CD4-positive, alpha-beta T cell treated with Interleukin-12 subunit alpha and Interleukin-12 subunit beta, for 1 hour (primary cell): ENCODE results near the gene PHLDA2.
A peak's percentile ranks its signal among the peaks of the same experiment; 100 is the strongest.
"Not testable (repeated sequence)": the region's sequence is repeated elsewhere in the genome, so short reads cannot be mapped to it uniquely, and the experiment has no call there.

Experiments
- DNase-seq: peaks from one replicate; pipeline ENCODE4 v3.0.0-alpha.2; 2020

PHLDA2 gene

DNA sequence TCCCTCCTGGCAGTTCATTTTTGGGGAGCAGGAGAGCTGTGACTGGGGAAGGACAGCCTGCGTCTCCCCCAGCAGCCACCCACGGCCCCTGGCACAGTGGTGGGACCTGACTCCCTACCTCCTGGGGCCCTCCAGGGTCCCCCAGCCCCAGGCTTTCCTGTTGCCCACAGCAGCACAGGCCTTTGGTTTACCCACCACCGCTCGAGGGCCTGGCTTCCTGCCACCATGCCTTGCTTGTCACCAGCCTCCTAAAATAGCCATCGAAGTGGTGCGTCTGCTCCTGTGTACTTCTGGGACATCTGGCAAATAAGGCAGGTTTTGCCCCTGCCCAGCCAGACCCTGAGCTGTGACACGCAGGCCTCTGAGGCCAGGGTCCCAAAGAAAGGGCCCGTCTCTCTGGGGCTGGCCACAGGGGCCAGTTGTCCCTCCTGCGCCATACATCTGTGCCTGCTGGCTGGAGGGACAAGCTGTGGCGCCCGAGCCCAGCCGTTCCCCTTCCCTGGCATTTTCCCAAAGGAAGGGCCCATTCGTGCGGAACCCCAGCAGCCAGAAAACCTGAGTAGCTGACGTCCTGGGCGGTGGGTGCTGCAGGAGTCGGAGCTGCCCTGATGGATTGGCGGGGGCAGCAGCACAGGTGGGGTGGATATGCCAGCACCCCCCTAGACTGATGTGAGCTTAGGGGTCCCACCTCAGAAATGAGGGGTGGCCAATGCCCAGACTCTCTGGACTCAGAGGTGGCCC, 14.6 kb downstream of the PHLDA2 start:
- DNase-seq, result no peak

DNA sequence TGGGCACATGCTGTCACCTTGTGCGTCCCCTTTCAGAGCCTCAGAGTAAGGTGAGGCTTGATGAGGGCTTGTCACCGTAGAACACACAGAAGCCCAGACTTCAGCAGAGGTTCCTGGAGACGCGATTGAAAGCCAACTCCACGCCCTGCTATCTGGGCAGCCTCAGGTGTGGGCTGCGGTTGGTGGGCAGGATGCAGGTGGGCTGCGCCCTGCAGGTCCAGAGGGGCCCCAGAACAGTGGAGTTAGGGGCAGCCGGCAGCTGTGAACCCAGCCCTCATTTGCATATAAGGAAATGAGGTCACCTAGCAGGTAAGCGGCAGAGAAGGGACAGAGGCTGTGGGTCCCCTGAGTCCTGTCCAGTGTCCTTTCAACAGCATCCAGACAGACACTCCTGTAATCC, 15.4 kb downstream of the PHLDA2 start:
- DNase-seq, result no peak

DNA sequence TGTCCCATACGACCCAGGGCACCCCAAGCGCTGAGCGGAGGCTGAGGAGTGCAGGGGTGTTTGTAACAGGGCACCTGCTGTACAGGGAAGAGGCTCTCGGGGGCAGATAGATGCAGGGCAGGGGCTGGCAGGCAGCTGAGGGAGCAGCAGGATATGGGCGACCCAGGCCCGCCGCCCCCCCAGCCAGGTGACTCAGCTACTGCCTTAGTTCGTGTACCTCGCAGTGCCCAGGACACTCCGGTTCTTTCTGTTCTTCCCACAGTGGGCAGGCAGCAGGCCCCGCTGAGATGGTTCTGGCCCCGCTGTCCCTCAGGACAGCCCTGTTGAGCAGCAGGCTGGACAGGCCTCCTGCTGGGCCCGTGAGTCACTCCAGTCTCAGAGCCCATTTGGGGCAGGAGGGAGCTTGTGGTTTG, 16.2 kb downstream of the PHLDA2 start:
- DNase-seq, result no peak

DNA sequence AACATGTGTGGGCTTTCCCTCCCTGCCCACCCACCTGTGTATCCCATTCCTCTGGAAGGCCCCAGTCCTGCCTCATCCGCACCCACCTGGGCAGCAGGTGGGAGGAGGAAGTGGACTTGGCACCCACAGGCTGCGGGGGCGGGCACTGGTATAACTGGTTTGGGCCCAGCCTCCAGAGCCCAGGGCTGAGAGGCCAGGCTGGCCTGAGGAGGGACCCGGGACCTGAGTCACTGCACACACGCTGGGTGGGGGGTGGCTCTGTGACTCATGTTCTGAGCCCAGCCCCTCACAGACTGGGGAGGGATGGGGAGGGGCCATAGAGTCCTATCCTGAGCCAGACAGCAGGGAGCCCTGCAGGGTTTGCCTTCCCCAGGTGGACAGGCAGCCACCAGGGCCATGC, 16.7 kb downstream of the PHLDA2 start:
- no peak for DNase-seq

DNA sequence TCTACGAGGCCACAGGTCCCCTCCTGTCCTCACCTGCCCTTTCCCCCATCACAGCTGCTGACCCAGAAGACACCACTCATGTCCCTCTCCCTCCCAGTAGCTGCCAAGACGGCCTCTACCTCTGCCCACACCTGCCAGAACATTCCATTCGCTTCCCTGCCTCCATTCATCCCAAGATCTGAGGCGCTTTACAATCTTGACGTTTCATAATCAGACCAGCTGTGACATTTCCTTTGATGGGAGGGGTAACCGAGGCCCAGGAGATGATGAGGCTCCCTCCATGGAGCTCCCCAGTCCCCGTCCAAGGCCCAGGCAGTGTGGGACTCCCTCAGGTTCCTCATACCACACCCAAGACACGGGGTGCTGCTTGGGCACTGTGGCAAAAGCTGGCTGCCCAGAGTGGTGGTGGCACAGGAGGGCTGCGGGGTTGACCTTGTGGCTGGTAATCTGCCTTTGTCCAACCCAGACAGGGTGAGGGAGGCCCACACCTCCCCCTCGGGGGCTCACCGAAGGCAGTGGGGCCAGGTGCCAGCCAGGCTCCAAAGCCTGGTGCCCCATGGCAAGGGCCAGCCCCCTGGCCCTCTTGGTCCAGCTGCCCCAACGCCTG, 17.3 kb downstream of the PHLDA2 start:
- DNase-seq, result no peak

DNA sequence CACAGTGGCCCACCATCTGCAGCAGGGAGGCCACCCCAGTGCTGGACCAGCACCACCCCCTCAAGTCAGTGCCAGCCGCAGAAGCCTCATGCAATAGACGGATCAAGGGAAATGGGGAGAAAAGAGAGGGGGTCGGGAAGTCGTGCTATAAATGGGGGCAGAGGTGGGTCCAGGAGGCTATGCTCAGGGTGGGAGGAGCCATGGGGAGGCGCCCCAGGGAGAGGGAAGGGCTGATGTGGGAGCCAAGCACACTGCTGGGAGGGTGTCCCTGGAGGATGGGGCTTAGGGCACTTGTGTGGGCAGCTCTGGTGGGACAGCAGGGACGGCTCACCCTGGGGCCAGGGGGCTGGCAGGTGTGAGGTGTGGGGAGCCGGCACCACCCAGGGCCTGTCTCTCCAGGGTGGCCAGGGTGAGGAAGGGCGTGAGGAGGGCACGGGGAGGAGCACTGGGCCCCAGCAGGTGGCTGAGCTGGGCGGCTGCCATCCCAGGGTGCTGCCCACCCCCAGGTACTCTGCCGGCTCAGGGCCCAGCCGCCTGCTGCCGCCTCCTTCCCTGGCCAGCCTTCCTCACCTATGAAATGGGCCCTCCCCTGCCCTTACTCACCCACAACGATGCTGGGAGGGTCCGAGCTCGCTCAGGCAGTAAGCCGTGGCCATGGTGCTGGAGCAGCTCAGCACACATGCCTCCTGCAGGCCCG, 18.0 kb downstream of the PHLDA2 start:
- DNase-seq, result no peak

DNA sequence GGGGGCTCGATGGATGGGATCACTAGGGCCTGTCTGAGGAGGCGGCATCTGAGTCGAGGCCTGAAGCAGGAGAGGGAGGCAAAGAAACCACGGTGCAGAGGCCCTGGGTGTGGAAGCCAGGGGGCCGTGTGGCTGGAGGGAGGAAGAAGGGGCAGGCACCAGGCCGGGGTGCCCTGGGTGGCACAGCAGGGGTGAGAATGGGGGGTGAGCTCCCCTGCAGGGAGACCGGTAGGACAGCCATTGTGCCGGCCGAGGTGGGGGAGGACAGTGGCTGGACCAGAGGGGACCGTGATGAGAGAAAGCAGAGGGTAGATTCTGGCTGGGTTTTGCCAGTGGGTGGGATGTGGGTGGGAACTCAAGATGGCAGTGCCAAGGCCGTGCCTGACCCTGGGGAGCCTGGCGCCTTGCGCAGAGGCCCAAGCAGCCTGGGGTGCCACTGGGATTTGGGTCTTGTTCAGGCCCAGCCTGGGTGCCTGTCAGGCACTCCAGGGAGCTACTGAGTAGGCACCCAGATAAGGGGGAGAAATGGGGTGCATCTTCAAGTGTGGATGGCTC, 18.7 kb downstream of the PHLDA2 start:
- DNase-seq, result no peak

DNA sequence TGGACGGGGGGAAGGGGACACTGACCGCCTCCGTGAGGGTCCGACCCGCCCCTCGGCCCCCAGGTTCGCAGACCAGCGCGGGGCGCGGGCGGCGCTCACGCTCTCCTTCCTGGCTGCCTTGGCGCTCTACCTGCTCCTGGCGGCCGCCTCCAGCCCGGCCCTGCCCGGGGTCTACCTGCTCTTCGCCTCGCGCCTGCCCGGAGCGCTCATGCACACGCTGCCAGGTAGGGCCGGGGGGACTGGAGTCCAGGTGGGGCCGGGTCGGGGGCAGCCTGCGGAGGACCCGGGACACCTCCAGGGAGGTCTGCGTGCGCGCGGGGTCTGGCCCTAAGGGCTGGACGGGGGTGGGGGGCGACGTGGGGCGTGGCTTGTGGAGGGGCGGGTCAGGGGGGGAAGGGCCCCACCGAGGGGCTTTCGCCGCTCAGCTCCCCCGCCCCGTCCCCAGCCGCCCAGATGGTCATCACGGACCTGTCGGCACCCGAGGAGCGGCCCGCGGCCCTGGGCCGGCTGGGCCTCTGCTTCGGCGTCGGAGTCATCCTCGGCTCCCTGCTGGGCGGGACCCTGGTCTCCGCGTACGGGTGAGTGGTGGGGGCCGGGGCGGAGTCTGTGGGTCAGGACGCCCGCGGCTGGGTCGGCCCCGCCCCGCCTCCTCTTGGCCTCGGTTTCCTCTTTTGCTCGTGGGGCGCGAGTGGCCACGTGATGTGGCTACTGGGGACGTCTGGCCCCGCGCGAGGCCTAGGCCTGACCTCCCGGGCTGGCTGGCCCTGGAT, 19.9 kb downstream of the PHLDA2 start:
- no peak for DNase-seq

DNA sequence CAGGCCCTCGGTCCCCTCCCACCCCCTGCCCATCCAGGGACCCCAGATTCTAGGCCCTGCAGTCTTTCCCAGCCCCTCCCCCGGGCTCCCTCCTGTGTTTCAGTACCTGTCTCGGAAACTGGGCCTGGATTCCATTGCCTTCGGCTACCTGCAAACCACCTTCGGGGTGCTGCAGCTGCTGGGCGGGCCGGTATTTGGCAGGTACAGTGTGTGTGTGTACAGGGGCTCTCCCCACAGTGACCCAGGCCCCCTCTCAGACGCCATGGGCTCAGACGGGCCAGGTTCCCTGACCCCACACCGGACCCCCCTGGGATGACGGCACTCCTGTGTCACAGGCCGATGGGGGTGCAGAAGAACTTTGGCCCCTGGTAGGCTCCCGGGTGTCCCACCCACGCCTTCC, 21.1 kb downstream of the PHLDA2 start:
- DNase-seq, result no peak

DNA sequence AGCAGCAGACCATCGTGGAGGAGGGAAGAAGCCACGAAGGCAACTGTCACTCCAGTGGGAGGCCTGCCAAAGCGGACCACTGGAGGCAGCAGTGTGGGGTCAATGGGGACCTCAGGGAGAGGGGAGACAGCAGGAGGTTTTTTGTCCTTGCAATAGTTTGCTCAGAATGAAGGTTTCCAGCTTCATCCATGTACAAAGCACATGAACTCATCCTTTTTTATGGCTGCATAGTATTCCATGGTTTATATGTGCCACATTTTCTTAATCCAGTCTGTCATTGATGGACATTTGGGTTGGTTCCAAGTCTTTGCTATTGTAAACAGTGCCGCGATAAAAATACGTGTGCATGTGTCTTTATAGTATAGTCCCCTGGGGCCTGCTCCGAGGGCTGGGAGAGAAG, 23.9 kb downstream of the PHLDA2 start:
- DNase-seq, result not testable (repeated sequence)

DNA sequence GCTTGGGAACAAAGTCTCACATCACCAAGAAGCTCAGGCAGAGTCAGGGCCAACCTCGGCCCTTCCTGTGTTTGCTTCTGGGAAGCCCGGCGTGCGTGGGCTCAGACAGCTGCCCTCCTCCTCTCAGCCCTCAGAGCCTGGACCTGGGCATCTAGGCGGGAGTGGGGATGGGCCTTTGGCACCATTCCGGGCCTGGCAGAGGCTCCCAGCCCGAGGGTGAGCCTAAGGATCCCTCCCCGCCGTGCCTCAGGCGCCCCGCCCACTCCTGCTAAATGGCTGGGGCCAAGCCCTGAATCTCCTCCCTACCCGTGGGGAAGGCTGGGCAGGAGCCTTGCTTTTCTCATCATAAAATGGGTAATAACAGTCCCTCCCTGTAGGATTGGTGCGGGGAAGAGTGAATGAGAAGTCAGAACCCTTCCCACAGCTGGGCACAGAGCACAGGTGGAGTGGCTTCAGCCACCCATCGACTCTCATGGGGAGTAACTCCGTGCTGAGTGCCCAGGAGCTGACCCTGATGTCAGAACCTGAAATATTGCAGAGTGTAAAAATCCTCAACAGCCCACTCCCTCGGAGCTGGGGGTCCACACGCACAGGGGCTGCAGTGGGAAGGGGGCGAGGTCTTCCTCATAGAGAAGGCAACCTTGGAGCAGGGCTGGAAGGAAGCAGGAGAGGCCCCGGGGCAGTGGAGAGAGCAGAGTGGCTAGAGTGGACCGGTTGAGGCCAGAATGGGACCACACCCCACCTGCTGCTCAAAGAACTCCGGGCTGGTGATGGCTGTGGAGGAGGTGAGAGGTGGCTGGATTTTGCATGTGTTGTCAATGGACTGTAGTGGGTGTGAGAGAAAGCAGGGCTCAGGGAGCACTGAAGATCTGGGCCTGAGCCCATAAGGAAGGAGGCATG, 24.8 kb downstream of the PHLDA2 start:
- no peak for DNase-seq

DNA sequence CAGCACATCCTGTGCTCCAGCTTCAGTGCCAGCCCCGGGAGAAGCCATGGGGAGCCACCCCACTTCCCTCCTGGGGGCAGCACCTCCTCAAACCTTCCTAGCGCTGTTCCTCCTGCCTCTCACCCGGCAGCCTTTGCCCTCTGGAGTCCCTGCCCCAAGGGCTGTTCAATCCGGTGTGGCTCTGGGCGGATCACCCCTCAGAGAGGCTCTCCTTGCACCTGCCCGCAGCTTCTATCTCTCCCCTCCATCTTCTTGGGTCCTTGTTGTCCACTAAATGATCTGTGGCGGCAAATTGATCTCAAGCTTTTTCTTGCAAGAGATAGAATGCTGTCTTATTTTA, 25.6 kb downstream of the PHLDA2 start:
- DNase-seq, result no peak

DNA sequence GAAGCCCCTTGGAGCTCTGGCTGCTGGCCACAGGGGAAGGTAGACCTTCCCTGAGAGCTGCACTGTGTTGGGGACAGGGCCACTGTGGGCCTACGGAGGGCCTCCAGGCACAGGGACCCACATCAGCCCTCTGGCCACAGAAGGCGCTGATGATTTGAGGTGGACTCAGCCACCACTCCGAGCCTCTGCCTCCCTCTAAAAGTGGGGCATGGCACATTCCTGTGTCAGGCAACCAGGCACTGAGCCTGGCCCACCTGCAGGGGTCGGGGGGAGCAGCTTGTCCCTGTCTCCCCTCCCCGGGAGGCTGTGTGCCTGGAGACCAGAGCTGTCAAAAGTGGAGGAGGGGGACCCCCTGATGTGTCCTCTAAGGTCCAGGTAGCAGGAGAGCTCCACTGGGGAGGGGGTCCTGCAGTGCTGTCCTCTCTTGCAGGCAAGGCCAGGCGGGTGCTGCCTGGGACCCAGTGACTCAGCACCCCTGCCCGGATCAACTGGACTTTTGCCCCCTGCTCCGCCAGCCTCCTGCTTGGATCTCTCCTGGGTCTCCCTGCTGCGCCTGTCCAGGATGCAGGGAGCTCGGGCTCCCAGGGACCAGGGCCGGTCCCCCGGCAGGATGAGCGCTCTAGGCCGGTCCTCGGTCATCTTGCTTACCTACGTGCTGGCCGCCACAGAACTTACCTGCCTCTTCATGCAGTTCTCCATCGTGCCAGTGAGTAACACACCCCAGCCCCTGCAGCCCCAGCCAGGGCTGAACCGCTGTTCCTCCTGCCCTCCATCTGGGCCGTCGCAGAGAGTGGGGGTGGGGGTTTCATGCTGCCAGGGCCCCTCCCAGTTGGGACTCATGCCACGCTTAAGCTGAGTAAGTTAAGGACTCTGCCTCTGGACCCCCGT, 26.2 kb downstream of the PHLDA2 start:
- no peak for DNase-seq

DNA sequence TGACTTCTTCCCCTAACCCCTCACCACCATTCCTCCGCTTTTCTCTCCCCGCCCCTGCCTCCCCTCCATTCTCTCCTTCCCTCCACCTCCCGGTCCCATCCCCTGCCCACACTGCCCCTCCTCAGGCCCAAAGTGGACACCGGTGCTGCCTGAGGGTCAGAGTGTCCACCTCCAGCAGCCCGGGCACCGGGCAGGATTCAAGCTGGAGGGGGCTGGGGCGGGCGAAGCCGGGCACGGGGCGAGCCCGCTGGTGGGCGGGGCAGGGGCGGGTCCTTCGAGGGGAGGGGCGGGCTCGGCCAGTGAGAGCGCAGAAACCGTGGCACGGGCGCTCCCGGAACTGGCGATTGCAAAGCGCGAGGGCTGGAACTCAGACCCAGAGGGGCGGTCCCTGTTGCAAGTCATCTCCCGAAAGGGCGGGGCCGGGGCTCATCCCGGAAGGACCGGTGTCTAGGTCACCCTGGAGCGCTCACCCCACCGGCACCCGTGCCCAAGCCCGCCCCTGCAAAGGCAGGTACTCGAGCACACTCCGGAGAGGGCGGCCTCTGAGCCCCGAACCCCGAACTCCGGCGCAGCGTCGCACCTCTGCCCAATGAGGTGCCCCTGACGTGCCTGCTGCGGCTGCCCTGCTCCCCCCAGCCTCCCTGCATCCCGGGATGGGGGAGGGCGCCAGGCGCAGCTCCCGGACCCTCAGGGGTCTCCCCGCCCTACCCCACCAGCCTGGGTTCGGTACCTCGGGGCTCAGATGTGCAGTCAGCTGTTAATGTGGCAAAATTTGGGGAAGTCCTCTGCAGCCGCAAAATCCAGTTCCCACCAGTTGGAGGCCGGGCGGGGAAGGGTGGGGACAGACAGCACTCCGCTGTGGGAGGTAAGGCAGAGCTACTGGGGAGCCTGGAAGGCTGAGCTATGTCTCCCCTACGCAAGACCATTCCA, 27.1 kb downstream of the PHLDA2 start:
- peak; percentile 94 for DNase-seq

DNA sequence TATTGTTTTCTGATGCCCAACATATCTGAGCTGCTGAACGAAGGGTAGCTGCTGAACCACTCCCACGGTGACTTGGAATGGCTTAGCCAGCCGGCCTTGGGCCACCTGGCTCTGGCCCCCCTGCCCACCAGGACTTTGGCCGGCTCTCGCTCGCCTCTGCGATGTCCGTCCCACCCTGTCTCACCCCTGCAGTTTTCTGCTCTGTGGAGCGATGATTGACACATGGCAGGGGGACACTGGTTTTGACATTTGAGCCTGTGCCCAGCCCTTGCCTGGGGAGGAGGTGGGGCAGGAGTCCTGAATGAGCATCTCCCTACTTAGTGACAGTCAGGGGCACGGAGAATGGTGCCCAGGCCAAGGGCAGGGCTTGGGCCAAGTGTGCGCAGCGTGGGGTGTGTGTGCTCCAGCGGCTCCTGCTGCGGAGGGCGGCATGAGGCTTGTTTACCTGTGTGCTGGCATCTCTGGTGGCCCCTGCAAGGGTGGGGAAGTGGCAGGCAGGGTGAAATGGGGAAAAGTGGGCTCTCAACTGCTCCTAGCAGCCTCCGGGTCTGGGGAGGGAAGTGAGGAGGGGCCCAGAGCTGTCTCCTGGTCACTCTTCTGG, 27.9 kb downstream of the PHLDA2 start:
- no peak for DNase-seq

DNA sequence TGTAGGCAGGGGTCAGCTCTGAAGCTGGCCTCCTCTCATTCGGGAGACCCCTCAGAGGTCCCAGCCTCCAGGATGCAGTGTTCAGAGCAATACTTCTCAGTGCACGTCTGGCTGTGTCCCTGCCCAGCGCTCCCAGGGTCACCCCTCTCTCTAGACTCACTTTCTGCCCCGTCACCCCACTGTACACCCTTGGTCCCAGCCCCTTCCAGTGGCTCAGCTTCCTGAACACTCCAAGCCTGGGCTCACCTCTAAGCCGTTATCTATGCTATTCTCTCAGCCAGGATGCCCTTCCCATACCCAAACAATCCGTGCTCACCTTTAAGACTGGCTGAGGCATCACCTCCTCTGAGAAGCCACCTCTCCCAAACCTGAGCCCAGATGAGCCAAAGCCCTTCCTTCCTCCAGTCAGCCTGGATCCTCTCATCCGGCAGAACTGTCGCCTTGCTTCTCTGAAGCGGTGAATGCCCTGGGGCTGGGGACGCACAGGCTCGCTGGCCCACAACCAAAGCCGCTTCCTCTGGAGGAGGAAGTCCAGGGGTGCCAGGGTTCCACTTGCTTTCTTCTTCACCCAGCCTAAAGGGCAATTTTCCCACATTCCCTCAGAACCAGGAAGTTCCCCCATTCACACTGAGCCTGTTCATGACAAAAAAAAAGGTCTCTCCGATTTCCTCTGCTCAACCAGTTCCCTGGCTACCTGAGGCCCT, 30.0 kb downstream of the PHLDA2 start:
- DNase-seq, result no peak

DNA sequence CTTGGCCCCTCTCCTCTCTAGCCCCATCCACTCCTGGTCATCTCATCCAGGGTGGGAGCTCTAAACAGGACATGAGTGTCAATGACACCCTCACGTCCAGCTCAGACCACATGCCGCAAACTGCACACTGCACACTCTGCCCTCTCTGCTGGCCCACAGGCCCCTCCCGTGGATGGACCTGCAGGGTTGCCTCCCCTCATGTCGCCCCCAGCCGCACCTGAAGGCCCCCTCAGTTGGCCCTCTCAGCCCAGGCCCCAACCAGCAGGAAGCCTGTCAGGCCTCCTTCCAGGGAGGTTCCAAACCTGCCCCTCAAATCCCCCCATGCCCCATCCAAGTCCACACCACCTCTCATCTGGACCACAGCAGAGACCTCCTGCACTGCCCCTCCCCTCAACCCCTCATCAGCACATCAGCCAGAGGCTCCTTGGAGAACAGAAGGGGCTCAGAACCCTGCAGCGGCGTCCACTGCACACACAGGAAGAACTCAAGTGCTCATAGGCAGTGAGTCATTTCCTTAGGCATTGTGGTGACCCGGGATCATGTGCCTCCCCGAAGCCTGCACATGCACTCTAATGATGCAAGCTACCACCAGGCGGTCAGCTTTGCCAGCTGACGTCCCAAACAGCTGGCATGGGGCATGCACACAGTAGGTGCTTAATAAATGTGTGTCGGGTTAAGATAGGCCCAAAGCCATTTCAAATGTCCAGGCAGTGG, 30.7 kb downstream of the PHLDA2 start:
- DNase-seq, result peak; percentile 68

DNA sequence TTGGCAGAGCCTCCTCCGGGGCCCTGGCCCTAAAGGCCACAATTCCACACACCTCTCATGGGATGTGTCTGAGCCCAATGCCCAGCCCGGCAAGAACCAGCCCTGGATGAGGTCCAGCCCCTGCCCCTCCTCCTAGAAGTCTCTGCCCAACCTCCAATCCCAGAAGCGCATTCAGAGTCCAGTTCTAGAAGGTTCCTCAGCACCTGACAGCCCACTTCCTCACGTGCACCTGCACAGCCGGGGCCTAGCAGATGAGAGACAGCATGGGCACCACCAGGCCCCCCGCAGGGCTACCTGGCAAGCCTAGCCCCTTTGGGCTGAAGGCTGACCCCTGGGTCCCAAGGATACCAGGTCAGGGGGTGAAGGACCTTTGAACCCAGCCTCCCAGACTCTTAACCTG, 32.2 kb downstream of the PHLDA2 start:
- no peak for DNase-seq
